ENCODE measurements around the gene XAB2.

XAB2 gene

GRCh38 chr19:7647156-7647555 lies 17.8 kb upstream of the XAB2 start:
- Histone ChIP-seq H3K27ac (ENCODE audit: low read depth, low read length, poor library complexity, severe bottlenecking) (no peak overlapping the region), H3K27me3 (ENCODE audit: insufficient read depth, low read length) (0 out of 2 replicates have a peak, but pooled peaks cover 3% of the 10 kb centered on the region), H2AFZ (ENCODE audit: low read length) (no peak overlapping the region), H3K4me2 (ENCODE audit: low read length) (no peak overlapping the region), H3K9me2 (ENCODE audit: low read depth, low read length) (no peaks in the 10 kb centered on the region), H3F3A (ENCODE audit: insufficient read depth, low read length) (no peaks in the 10 kb centered on the region), H3K9me3 (ENCODE audit: low read length) (no peaks in the 10 kb centered on the region), H3K4me3 (ENCODE audit: low read depth, low read length, poor library complexity, severe bottlenecking) (no peak overlapping the region), H3K4me1 (ENCODE audit: insufficient read depth, low read length, severe bottlenecking) (peaks cover 1% of the 10 kb centered on the region), H3K36me3 (ENCODE audit: insufficient read depth, low read length) (peaks cover 26% of the 10 kb centered on the region), H4K20me1 (ENCODE audit: insufficient read depth, low read length) (no peaks in the 10 kb centered on the region), H3K9ac (ENCODE audit: low read length) (no peak overlapping the region), H3K79me2 (ENCODE audit: insufficient read depth, low read length) (no peaks in the 10 kb centered on the region)
- TF ChIP-seq CTCF (IDR thresholded peaks at IDR 0.05; ENCODE audit: low read length) (no peak), EZH2 (IDR thresholded peaks at IDR 0.05; ENCODE audit: borderline replicate concordance, low read length) (no peak)

GRCh38 chr19:7646426-7646700 lies 17.0 kb upstream of the XAB2 start:
- Histone ChIP-seq H3K9me2 (ENCODE audit: low read depth, low read length) (no peaks in the 10 kb centered on the region), H3K4me2 (ENCODE audit: low read length) (no peak overlapping the region), H2AFZ (ENCODE audit: low read length) (no peak overlapping the region), H3K4me1 (ENCODE audit: insufficient read depth, low read length, severe bottlenecking) (no peaks in the 10 kb centered on the region), H3K79me2 (ENCODE audit: insufficient read depth, low read length) (no peaks in the 10 kb centered on the region), H3K4me3 (ENCODE audit: low read depth, low read length, poor library complexity, severe bottlenecking) (no peak overlapping the region), H3K27me3 (ENCODE audit: insufficient read depth, low read length) (0 out of 2 replicates have a peak, but pooled peaks cover 3% of the 10 kb centered on the region), H3K36me3 (ENCODE audit: insufficient read depth, low read length) (peaks cover 26% of the 10 kb centered on the region), H3K9me3 (ENCODE audit: low read length) (no peaks in the 10 kb centered on the region), H3K27ac (ENCODE audit: low read depth, low read length, poor library complexity, severe bottlenecking) (no peak overlapping the region), H4K20me1 (ENCODE audit: insufficient read depth, low read length) (no peaks in the 10 kb centered on the region), H3K9ac (ENCODE audit: low read length) (no peak overlapping the region), H3F3A (ENCODE audit: insufficient read depth, low read length) (no peaks in the 10 kb centered on the region)
- no peak for TF ChIP-seq EZH2 (IDR thresholded peaks at IDR 0.05; ENCODE audit: borderline replicate concordance, low read length)
- no peak for TF ChIP-seq CTCF (IDR thresholded peaks at IDR 0.05; ENCODE audit: low read length)

GRCh38 chr19:7645656-7646425 lies 16.5 kb upstream of the XAB2 start:
- Histone ChIP-seq H3K27ac (ENCODE audit: low read depth, low read length, poor library complexity, severe bottlenecking) (no peak overlapping the region), H3K4me3 (ENCODE audit: low read depth, low read length, poor library complexity, severe bottlenecking) (no peak overlapping the region), H3F3A (ENCODE audit: insufficient read depth, low read length) (no peaks in the 10 kb centered on the region), H3K36me3 (ENCODE audit: insufficient read depth, low read length) (peaks cover 26% of the 10 kb centered on the region), H2AFZ (ENCODE audit: low read length) (no peak overlapping the region), H3K9ac (ENCODE audit: low read length) (no peak overlapping the region), H3K4me2 (ENCODE audit: low read length) (no peak overlapping the region), H4K20me1 (ENCODE audit: insufficient read depth, low read length) (no peaks in the 10 kb centered on the region), H3K27me3 (ENCODE audit: insufficient read depth, low read length) (0 out of 2 replicates have a peak, but pooled peaks cover 3% of the 10 kb centered on the region), H3K9me2 (ENCODE audit: low read depth, low read length) (no peaks in the 10 kb centered on the region), H3K79me2 (ENCODE audit: insufficient read depth, low read length) (no peaks in the 10 kb centered on the region), H3K4me1 (ENCODE audit: insufficient read depth, low read length, severe bottlenecking) (no peaks in the 10 kb centered on the region), H3K9me3 (ENCODE audit: low read length) (no peaks in the 10 kb centered on the region)
- TF ChIP-seq EZH2 (IDR thresholded peaks at IDR 0.05; ENCODE audit: borderline replicate concordance, low read length), result no peak
- TF ChIP-seq CTCF (IDR thresholded peaks at IDR 0.05; ENCODE audit: low read length), result no peak
